Activated CD8-positive, alpha-beta memory T cell treated with anti-CD3 and anti-CD28 coated beads, Interleukin-2, amount 50 U/mL, for 48 hours (primary cell): ENCODE data around the gene RGS1.
"Not testable (repeated sequence)": the region's sequence is repeated elsewhere in the genome, so short reads cannot be mapped to it uniquely, and the experiment has no call there.

Experiments used
- DNase-seq: peaks from one replicate; pipeline ENCODE4 v3.0.0-alpha.2; 2020

The RGS1 gene, protein sequence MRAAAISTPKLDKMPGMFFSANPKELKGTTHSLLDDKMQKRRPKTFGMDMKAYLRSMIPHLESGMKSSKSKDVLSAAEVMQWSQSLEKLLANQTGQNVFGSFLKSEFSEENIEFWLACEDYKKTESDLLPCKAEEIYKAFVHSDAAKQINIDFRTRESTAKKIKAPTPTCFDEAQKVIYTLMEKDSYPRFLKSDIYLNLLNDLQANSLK

DNA sequence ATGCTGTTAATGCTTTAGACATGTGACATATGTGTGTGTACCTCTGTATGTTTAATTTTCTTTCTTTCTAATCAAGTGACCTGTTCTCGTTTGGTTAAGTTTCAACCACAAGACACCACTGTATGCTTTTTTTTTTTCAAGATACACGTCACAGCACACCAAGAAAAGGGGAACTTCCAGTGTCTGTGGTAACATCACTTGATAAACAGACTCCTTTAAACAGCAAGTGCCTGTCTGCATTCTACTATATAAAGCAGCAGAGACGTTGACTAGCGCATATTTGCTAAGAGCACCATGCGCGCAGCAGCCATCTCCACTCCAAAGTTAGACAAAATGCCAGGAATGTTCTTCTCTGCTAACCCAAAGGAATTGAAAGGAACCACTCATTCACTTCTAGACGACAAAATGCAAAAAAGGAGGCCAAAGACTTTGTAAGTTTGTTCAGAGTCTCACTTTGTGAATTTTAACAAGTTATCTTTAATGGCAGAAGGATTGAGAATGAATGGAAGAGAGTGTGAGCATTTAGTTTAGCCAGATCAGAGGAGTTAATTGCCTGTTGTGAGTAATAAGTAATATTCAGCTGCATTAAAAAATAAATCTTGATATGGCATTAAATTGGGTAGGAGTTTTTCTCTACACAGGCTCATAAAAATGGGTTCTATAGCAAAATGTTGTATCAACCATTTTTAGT is at the start of gene RGS1:
TSS of gene RGS1 (plus strand) at position 275 of the 691 bp plus-strand sequence. CDS start at position 295, 20 bp downstream.
- DNase-seq: peak; percentile 65

DNA sequence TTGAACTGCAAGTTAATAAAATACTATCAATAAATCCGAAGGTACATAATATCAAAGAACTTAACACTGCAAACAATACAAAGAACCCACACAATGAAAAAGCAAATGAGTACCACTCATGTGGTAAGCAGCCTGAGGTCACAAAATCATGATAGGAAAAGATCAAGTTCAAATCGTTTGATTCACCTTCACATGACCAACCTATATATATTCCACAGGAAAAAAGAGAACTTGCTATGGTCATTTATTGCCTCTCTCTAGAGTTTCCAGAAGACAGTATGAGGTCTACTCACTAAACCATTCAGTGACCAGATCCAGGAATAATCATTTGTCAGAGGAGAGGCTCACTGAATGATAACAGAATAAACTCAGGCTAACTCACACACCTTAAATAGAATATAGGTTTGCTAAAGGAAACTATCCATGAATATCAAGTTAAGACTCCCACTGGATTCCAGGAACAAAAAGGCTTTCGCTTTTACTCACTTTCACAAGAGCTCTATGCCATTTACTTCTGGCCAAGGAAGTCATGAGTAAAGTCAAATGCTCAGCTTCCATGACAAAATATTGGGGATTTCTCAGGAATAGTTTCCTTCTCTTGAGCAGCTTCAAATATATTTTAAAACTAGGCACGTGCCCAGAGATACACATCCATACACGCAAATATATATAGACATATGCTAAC is 48.3 kb upstream of the RGS1 start:
- no peak for DNase-seq

DNA sequence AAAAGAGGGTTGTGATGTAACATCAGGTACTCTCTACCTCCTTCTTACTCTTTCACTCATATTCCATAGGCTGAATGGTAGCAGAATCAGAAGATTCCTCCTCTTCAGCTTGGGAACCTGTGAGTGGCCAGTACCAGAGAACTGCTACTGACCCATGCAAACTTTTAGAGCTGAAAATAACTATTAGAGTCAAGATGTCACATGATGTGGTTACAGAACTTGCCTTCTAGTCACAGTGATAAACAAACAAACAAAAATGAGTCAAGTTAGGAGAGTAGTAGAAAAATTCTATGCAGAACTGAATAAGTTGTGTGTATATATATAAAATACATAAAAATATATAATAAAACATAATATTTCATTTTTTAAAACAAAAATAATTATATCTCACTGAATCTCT is 47.6 kb upstream of the RGS1 start:
- no peak for DNase-seq

DNA sequence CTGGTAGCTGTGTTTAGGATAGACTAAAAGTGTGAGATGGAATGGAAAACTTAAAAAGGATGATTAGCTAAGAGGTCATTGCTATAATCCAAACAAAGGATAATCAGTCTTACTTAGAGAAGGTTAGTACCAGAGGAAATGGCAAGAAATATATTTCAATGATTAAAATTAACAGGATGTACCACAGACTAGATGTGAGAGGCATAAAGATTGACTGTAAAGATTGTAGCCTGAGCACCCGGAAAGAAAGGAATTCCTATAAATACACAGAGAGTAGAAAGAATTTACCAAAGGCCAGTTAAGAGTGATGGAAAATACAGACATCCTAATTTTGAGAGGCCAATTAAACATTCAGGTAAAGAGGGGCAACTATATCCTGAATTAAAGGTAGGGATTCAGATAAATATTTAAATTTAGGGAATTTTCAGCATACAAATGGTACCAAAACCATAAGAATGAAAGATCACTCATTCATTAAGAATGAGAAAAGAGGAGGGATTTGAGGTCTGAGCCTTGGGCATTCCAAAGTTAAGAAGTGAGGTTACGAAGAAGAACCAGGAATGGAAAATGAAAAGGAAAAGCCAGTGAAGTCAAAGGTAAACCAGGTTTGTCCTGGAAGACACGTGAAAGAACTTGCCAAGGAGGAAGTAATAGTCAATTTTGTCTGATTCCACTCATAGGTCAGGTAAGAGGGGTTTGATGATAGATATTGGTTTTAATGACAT is 46.4 kb upstream of the RGS1 start:
- DNase-seq: no peak

DNA sequence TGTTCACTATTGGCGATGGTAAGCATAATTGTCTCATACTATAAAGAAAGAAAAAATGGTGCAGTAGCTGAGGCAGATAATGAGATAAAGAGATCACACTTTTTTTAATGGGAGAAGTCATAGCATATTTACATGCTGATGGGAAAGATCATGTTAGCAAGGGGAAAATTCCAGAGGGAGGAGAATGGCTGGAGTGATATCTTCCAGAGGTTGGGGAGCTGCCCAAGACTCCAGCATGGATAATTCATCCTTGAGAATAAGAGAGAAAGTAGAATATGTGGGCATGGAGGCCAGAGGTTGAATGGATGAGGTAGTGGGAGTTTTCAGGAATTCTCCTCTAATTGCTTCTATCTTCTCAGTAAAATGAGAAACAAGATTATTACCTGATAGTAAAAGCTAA is 45.8 kb upstream of the RGS1 start:
- DNase-seq: no peak

DNA sequence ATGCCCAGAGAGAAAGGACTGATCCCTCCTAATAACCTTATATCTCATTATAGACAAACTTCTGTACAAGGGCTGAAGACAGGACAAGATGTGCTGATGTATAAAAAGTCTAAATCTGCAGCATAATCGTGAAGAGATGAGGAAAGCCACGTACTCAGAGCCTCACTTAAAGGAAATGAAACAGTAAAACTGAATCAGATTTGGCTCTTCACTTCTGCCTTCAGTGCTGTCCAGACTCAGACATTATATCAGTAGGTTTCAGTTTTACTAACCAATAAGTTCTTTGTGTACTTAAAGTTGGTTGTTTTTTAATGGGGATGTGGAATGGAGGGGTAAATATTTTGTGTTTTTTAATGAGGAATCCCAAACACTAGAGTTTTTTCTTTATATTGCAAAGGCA is 45.3 kb upstream of the RGS1 start:
- no peak for DNase-seq

DNA sequence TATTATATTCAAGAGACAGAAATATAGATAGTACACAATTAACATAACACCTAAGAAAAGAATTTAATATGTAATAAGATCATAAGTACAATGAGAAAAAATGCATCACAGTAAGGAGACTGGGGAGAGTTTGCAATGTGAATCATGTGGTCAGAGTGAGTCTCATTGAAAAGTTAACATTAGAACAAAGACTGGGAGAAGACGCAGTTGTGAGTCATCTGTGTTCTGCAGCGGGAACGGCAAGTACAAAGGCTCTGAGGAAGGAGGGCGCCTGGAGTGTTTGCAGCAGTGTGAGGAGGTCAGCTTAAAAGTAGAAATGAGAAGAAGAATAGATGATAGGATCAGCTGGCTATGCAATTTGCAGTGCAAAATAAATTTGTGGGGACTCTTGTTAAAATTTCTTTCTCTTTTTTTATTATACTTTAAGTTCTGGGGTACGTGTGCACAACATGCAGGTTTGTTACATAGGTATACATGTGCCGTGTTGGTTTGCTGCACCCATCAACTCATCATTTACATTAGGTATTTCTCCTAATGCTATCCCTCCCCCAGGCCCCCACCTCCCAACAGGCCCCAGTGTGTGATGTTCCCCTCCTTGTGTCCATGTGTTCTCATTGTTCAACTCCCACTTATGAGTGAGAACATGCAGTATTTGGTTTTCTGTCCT is 44.4 kb upstream of the RGS1 start:
- DNase-seq: not testable (repeated sequence)

DNA sequence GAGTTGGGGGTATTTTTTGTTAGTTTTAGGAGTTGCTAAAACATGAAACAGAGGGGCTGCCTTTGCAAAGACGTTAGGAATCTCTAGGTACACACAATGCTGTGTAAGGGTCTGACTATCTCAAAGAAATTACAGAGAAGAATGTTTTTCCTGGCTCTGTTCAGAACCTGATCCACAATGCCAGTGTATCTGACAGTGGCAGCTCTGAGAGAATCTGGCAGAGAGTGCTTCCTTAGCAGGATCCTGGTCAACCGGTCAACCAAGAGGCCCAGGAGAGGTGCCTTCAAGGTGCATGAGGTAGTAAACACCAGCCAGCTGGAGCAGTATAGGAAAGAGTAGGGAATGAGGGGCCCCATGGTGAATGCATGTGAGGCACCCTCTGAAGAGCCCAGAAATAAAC is 40.9 kb upstream of the RGS1 start:
- DNase-seq: no peak

DNA sequence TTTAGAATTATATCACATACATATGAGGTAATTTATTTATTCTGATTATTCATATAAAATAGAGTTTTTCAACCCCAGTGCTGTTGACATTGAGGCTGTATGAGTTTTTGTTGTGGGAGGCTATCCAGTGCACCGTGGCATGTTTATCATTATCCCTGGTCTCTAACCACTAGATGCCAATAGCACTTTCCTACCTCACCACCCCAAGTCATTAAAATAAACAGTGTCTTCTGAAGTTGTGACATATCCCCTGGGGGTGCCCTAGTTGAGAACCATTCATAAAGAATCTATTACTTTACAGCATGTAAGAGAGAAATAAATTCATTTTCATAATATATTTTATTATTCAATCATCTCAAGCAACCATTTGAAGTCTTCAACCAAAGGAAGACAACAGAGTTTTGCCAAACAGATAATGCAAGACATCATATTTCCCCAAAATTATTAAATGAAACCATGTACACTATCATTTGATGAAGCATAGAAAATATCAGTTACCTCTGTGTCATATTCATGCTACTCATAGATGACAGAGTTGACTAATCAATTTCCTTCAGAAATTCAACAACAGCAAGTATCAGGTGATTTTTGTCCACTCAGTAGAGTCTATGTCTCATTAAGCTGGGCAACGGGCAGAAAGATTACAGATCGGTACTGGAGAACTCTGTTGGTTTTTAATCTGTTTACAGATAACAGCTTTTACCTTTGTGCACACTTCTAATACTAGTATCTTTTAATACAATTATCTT is 39.5 kb upstream of the RGS1 start:
- DNase-seq: no peak

DNA sequence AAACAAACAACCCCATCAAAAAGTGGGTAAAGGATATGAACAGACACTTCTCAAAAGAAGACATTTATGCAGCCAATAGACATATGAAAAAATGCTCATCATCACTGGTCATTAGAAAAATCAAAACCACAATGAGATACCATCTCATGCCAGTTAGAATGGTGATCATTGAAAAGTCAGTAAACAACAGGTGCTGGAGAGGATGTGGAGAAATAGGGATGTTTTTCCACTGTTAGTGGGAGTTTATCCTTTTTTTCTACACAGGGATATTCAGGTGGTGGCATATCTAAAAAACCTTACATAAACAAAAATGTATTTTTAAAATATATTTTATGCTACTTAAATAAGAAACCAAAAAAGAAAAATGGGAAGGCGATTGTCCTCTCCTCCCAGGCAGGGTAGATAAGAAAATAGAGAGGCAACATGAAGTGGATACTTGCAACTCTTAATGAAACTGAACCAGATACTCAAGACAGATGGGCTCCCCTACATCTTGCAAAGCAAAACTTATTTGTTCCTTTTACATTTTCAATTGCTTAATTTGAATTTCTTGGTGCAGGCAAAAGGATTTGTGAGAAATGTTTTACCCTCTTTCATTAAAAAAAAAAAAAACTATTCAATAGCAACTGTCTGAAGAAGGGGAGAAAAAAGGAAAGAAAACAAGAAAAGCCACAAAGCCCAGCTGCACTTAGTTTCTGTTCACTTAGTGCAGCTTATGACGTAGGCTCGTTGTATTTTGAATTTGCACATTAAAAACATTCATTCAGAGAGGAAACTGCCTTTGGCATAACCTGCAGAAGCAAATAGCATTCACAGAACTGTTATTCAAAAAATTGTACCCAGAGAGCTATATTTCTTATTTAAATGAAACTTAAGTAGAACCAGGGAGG is 36.9 kb upstream of the RGS1 start:
- DNase-seq: no peak

DNA sequence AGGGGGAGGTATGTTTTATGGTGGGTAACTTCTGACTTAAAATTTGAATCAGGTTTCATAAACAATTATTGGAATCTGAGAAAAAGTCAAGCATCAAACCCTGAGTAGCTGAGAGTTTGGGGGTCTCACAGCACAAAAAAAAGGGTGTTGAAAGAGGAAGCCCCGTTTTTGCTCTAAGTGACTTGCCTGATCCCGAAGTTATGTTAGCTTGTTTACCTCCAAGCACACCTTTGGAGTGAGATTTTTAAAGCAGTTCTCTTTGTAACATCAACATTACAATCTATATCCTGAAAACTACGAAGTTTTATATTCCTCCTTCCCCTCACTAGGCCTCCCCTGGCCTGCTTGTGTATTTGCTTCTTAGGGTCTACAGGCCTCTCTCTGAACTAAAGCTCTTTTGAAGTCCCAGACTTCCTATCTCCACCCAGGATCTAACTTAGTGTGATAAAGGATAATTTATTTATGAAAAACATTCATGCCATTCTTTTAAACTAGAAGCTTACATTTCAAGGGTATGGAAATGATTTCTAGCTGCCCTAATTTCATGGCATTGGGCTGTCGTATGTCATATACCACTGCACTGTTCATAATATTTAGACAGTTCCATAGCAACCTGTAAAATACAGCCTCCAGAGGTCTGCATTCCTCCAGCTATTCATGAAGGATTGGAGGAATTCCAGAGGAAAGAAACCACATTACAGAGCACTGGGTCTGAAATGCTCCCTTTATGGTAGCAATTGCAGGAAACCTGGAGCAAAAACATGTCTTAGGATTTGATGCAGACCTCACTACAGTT is 36.1 kb upstream of the RGS1 start:
- DNase-seq: no peak

DNA sequence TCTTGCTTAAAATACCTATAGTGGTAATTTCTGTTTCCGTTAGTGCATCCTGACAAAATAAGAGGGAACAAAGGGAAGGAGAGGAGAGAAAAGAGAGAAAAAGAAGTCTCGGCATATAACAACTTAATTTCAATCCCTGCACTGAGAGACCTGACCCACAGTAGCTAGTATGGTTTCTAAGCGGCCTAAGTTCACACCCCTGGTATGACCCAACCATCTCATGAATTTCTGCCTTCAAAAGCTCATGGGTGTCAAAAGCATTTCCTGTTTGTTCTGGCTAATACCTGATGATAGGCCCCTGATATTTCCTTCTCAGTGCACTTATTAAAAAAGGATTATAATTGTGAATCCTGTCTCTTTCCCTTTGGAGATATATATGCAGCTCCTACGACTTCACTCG is 32.1 kb upstream of the RGS1 start:
- no peak for DNase-seq

DNA sequence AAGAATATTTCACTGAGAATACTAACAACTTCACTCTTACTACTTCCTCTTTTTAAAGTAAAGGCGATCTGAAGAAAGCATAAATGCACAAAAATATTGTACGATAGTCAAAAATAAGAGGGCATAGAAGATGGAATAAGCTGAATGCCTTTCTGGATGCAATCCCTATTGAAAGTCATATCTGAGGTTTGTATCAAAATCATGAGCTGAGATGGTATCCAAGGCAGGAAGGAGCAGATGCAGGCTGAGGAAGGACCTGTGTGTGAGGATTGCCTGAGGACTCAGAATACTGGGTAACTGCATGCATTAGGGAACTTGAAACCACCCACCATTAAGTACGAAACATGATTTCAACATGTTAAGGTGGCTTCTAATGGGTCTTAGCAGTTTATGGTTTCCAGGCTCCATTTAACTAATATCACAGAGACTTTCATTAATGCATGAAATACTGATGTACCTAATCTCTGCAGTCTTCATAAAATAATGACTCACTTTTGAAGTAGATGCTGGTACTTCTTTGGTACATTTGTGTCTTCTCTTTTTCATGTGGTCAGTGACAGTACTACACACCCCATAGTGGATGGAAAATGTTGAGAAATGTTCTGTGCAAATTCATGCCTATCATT is 29.6 kb upstream of the RGS1 start:
- no peak for DNase-seq

DNA sequence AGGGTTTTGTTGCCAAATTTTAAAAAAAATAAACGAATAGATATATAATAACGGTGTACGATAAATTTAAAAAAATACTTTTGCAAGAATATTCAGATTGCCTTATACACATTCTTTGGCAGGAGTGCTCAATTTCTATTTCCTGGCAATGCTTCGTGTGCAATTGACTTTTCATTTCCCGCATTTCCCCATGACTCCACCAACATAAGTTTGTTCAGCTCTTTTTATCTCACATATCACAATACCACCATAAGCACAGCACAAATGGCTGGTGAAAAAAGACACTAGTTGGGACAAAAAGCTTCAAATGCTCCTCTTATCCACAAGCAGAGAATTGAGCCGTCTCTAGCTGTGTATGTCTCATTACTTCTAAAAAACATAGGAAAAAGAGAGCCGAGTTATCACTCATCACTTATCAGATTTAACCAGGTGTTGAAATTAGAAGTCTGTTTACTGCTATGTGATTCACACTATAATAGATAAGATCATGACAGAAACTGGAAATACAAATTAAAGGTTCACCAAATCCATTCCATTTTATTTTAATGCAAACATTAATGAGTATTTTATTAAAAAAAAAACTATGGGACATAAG is 28.9 kb upstream of the RGS1 start:
- DNase-seq: no peak

DNA sequence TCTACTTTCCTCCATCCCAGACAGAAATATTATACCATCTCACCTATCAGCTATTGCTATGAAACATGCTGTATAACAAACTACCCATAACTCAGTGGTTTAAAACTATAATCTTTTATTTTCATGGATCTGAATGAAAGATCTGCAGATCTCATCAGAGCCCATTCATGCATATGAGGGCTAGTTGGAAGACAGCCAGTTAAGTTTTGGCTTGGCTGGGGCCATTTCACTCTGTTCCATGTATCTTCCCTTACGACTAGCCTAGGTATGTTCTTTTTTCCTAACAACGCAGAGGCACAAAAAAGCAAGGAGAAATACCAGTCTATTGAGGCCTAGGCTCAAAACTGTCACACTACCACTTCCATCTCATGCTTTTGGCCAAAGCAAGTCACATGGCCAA is 28.1 kb upstream of the RGS1 start:
- no peak for DNase-seq

DNA sequence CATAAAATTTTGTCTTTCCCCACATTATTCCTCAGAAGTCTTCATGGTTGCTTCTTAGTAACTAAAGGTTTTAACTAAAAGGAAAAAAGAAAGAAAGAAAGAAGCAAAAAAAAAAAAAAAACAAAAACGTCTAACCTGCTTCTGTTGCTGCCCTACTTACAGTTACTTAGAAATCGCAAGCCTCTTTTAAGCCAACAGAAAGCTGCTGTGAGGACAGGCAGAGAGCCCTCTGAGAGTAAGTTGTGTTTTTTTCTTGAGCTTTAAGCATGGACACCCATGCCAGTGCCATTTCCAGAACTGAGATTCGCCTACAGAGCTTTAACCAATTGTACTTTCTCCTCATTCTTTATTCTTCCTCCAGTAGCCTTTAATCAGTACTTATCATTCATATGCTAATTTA is 25.6 kb upstream of the RGS1 start:
- no peak for DNase-seq

DNA sequence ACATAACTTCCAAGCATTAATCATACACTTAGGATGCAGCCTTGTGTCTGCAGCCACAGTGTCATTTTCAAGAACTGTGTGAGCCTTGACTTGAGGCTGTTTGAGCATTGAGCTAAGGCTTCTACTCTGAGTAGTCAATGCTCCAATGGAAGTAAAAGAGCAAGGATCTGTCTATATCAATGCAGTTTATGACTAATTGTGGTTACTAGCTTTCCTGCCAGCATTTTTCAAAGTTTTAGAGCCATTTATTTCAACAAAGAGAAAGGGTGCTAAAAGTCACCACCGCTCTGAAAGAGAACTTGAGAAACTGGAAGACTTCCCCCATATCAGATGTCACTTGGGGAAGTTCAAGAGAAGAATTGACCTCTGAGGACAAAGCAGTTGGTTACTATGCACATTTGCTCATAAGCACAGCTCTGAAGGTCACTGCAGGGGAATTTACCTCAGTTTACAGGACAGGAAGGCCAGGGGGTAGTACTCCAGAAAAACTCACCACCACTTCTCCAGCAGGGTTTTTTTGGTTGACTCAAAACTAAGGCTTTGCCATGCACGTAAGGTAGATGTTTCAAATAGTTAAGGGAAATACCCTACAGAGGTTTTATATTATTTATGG is 24.5 kb upstream of the RGS1 start:
- no peak for DNase-seq

DNA sequence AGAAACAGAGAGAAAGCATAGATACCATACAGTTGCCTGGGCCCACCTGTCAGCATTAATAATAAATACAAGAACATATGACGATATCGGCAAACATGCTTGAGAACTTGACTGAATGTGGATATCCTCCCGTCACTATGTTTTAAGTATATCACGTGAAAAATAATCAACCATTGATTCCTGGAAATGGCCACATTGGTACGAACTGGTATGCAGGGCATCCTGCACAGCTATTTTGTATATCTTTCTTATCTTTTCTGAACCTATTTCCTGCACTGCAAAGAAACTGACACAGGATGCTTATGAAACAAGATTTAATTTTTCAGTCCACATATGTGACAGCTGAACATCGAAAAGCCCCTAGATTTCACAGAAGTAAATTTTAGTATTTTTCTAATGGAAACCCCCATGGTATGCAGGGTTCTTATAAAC is 22.8 kb upstream of the RGS1 start:
- DNase-seq: no peak

DNA sequence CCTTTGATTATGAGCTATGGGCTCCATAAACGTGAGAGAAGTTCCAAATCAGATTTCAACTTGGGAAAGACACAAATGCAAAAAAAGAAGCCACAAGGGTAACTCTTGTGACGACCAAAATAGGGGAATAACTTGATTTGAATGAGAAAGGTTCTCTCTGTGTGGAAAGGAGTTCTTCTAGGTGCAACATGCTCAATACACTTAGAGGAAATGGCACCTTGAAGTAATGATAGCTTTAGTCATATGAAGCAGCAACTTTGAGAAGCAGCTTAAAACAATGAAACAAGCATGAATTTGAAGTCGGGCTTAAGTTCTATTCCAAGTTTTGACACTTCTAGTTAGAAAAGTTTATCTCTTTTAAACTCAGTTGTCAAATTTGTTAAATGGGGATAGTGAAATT is 21.8 kb upstream of the RGS1 start:
- DNase-seq: no peak
